Osteocyte (in vitro differentiated cells): ENCODE data around the gene ODF2L. TPM values are rescaled to one million over a fixed set of nuclear protein-coding genes. Genes with fewer than 3 reads are reported as not detected.
A peak's percentile ranks its signal among the peaks of the same experiment; 100 is the strongest.
"Not testable (repeated sequence)": the region's sequence is repeated elsewhere in the genome, so short reads cannot be mapped to it uniquely, and the experiment has no call there.

Experiments
- DNase-seq: peaks from one replicate; pipeline ENCODE4 v3.0.0; 2021; ENCODE audit warnings: mixed read lengths; ENCODE audit not compliant: unreplicated experiment; ENCODE audit errors: extremely low spot score
- H3K27ac Mint-ChIP-seq: one replicate; pipeline ENCODE4 v1.8.0; 2021; ENCODE audit warnings: mild to moderate bottlenecking, mixed read lengths; ENCODE audit not compliant: unreplicated experiment
- H3K27me3 Mint-ChIP-seq: one replicate; pipeline ENCODE4 v1.8.0; 2021; ENCODE audit warnings: mixed read lengths; ENCODE audit not compliant: unreplicated experiment
- H3K36me3 Mint-ChIP-seq: one replicate; pipeline ENCODE4 v1.8.0; 2021; ENCODE audit warnings: mixed read lengths; ENCODE audit not compliant: unreplicated experiment
- H3K4me1 Mint-ChIP-seq: one replicate; pipeline ENCODE4 v1.8.0; 2021; ENCODE audit warnings: mixed read lengths; ENCODE audit not compliant: unreplicated experiment
- H3K4me3 Mint-ChIP-seq: one replicate; pipeline ENCODE4 v1.8.0; 2021; ENCODE audit warnings: mild to moderate bottlenecking, moderate library complexity, mixed read lengths; ENCODE audit not compliant: unreplicated experiment
- H3K9me3 Mint-ChIP-seq: one replicate; pipeline ENCODE4 v1.8.0; 2021; ENCODE audit warnings: mixed read lengths; ENCODE audit not compliant: unreplicated experiment
- total RNA-seq: library from RNA; stranded (reverse); gene quantifications from 2 replicates; pipeline ENCODE4 v1.2.1, GENCODE V29; 2021
- TF ChIP-seq, protein P1 (sequence below): fragments of 200-600 bp; sonication (generic); IDR thresholded peaks from 2 replicates; pipeline ENCODE4 v1.5.0; 2021; ENCODE audit warnings: antibody characterized with exemption, mild to moderate bottlenecking, moderate library complexity

The ODF2L gene
- total RNA-seq, 1 donor from 2014 or later, result 50.6 TPM

DNA sequence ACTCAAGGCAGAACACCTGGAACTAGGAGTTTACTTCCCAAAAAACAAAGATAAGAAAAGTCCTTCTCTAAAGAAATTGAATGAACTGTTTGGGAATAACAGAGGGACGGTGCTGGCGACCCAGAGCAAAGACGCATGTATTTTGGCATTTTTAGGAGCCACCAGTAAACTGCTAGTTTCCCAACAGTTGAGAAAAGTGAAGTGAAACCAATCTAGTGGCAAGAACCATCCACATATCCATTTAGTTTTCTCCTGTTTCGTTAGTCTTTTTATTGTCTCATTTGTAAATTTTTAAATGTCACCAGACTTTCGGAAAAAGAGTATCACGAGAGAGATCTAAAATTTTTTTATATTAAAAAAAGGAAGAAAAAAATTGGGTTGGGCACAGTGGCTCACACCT, 30.2 kb downstream of the ODF2L start:
- TF ChIP-seq, protein P1, sequence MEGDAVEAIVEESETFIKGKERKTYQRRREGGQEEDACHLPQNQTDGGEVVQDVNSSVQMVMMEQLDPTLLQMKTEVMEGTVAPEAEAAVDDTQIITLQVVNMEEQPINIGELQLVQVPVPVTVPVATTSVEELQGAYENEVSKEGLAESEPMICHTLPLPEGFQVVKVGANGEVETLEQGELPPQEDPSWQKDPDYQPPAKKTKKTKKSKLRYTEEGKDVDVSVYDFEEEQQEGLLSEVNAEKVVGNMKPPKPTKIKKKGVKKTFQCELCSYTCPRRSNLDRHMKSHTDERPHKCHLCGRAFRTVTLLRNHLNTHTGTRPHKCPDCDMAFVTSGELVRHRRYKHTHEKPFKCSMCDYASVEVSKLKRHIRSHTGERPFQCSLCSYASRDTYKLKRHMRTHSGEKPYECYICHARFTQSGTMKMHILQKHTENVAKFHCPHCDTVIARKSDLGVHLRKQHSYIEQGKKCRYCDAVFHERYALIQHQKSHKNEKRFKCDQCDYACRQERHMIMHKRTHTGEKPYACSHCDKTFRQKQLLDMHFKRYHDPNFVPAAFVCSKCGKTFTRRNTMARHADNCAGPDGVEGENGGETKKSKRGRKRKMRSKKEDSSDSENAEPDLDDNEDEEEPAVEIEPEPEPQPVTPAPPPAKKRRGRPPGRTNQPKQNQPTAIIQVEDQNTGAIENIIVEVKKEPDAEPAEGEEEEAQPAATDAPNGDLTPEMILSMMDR, result no peak

DNA sequence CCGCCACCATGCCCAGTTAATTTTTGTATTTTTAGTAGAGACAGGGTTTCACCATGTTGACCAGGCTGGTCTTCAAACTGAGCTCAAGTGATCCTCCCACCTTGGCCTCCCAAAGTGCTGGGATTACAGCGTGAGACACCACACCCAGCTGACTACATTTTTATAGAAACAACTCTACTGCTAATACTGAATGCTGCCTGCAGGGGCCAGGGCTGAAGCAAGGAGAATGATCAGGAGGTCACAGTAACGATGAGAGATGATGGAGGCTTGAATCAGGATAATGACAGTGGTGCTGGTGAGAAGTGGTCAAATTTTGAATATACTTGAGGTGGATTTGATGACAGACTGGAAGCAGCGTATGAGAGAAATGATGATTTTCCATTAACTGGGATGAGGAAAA, 33.3 kb downstream of the ODF2L start:
- no peaks in the 10 kb centered on the region for H3K27me3 Mint-ChIP-seq
- H3K4me3 Mint-ChIP-seq, result no peak overlapping the region
- H3K36me3 Mint-ChIP-seq, result peaks cover 28% of the 10 kb centered on the region
- H3K9me3 Mint-ChIP-seq, result no peaks in the 10 kb centered on the region
- no peak overlapping the region for H3K27ac Mint-ChIP-seq
- TF ChIP-seq, protein P1, result no peak
- no peaks in the 10 kb centered on the region for H3K4me1 Mint-ChIP-seq
- DNase-seq, result no peak

More for the DNA sequence above, 30.2 kb downstream of the ODF2L start:
- H3K27ac Mint-ChIP-seq, result no peak overlapping the region
- no peak overlapping the region for H3K4me3 Mint-ChIP-seq
- H3K36me3 Mint-ChIP-seq, result peaks cover 28% of the 10 kb centered on the region
- H3K9me3 Mint-ChIP-seq, result no peaks in the 10 kb centered on the region
- no peaks in the 10 kb centered on the region for H3K27me3 Mint-ChIP-seq
- H3K4me1 Mint-ChIP-seq, result peaks cover 3% of the 10 kb centered on the region
- DNase-seq, result no peak

DNA sequence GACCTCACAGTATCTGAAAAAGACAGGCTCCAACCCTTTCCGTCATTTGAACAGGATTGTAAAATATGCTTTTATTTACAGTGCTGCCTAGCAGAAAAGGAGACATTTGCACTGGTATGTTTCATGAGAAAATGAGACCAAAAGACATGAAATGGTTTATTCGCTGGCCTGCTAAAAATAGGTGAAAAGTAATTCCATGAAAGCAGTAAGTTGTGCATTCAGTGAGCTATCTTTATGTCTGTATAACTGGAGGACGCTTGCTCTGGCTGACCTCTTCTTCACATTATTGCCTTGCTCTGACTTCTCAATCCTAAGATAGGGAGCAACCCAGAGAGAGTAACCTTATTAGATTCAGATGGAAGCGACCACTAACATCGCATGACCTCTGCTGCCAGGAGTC, 38.3 kb downstream of the ODF2L start:
- DNase-seq, result no peak
- H3K27ac Mint-ChIP-seq, result no peak overlapping the region
- H3K27me3 Mint-ChIP-seq, result no peaks in the 10 kb centered on the region
- no peaks in the 10 kb centered on the region for H3K9me3 Mint-ChIP-seq
- H3K4me1 Mint-ChIP-seq, result no peaks in the 10 kb centered on the region
- TF ChIP-seq, protein P1, result no peak
- no peak overlapping the region for H3K4me3 Mint-ChIP-seq
- H3K36me3 Mint-ChIP-seq, result peaks cover 46% of the 10 kb centered on the region

DNA sequence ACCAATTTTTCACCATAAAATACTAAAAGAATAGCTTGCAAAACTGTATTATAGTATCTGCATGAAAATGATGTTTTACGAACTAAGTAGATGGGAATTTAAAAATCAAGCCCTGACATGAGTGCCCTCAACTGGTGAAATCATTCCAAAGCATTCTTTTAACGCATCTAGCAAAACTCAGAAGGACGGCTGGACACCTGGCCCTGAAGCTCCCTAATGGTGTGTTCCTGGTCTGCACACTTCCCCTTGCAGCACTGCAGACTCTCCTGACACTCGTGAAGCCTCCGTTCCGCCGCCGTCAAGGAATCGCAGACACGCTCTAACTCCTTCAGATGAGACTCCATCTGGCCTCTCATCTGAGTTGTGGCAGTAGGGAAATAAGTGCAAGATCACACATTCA, 39.9 kb downstream of the ODF2L start:
- TF ChIP-seq, protein P1, result peak; percentile 27
- no peak for DNase-seq
- peaks cover 52% of the 10 kb centered on the region for H3K36me3 Mint-ChIP-seq
- H3K4me3 Mint-ChIP-seq, result no peak overlapping the region
- no peaks in the 10 kb centered on the region for H3K4me1 Mint-ChIP-seq
- no peaks in the 10 kb centered on the region for H3K27me3 Mint-ChIP-seq
- H3K9me3 Mint-ChIP-seq, result no peaks in the 10 kb centered on the region
- no peak overlapping the region for H3K27ac Mint-ChIP-seq

DNA sequence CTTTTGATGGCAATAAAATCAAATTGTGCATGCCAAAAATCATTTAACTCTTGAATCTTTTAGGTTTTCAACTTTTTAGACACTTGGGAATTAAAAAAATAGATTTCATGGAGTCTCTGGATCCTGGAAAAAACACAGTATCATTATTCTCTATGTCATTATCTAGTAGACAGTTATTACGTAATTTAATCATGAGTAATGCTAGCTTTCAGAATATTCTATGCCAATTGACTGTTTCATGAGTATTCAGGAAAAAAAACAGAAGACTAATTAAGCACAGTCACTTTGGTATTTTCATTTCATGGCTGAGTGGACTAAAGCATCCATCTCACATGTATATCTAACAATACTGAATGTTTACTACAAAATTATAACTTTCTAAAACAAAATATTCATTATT, 44.0 kb downstream of the ODF2L start:
- Mint-ChIP-seq H3K9me3 (peaks cover 6% of the 10 kb centered on the region), H3K4me3 (no peak overlapping the region), H3K27ac (no peak overlapping the region), H3K4me1 (no peaks in the 10 kb centered on the region), H3K36me3 (peaks cover 48% of the 10 kb centered on the region), H3K27me3 (no peaks in the 10 kb centered on the region)
- TF ChIP-seq, protein P1, result no peak
- DNase-seq, result no peak

DNA sequence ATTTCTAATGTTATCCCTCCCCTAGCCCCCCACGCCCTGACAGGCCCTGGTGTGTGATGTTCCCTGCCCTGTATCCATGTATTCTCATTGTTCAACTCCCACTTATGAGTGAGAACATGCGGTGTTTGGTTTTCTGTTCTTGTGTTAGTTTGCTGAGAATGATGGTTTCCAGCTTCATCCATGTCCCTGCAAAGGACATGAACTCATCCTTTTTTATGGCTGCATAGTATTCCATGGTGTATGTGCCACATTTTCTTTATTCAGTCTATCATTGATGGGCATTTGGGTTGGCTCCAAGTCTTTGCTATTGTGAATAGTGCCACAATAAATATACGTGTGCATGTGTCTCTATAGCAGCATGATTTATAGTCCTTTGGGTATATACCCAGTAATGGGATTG, 45.9 kb downstream of the ODF2L start:
- H3K27me3 Mint-ChIP-seq, H3K4me3 Mint-ChIP-seq, DNase-seq, H3K27ac Mint-ChIP-seq, H3K4me1 Mint-ChIP-seq: not testable (repeated sequence)
- Mint-ChIP-seq H3K9me3 (peaks cover 11% of the 10 kb centered on the region), H3K36me3 (peaks cover 42% of the 10 kb centered on the region)
